Lung (tissue), 12 donors: ENCODE results near the gene TMEM174. TPM values are rescaled to one million over a fixed set of nuclear protein-coding genes. Genes with fewer than 3 reads are reported as not detected.

Experiments
- ATAC-seq: fragments of 200-7000 bp; cut with Tn5 transposase; one replicate; pipeline ENCODE4 v1.9.1; 2020; ENCODE audit warnings: moderate number of reproducible peaks; ENCODE audit not compliant: insufficient read depth, low FRiP score
- DNase-seq, 3 donors: peaks; one replicate each; pipeline ENCODE4 v3.0.0-alpha.2; 2013 to 2017
- H3K27ac ChIP-seq, 2 donors: one replicate each; pipeline ENCODE4 v1.5.1; 2013; ENCODE audit warnings: mild to moderate bottlenecking in 2 of 2, moderate library complexity in 2 of 2, control low read depth in 1 of 2, inconsistent platforms in 1 of 2, low read depth in 1 of 2, low read length in 1 of 2
- H3K27me3 ChIP-seq, 3 donors: one replicate each; pipeline ENCODE4 v1.5.1; 2013; ENCODE audit warnings: low read length in 2 of 3; ENCODE audit not compliant: control insufficient read depth in 3 of 3, insufficient read depth in 3 of 3
- H3K36me3 ChIP-seq, 4 donors: one replicate each; pipeline ENCODE4 v1.5.1; 2013; ENCODE audit warnings: low read length in 4 of 4, mild to moderate bottlenecking in 1 of 4, moderate library complexity in 1 of 4; ENCODE audit not compliant: control insufficient read depth in 4 of 4, insufficient read depth in 4 of 4
- H3K4me1 ChIP-seq, 5 donors: one replicate each; pipeline ENCODE4 v1.5.1; 2013; ENCODE audit warnings: low read length in 5 of 5, mild to moderate bottlenecking in 2 of 5, moderate library complexity in 1 of 5; ENCODE audit not compliant: control insufficient read depth in 5 of 5, insufficient read depth in 5 of 5
- H3K4me3 ChIP-seq: one replicate; pipeline ENCODE4 v1.5.1; 2013; ENCODE audit warnings: mild to moderate bottlenecking, control low read depth, moderate library complexity
- H3K9ac ChIP-seq, 2 donors: one replicate each; pipeline ENCODE4 v1.5.1; 2013; ENCODE audit warnings: low read length in 2 of 2, control low read depth in 1 of 2; ENCODE audit not compliant: insufficient read depth in 1 of 2
- H3K9me3 ChIP-seq, 4 donors: one replicate each; pipeline ENCODE4 v1.5.1; 2013; ENCODE audit warnings: low read length in 3 of 4, mild to moderate bottlenecking in 1 of 4, moderate library complexity in 1 of 4; ENCODE audit not compliant: control insufficient read depth in 4 of 4, insufficient read depth in 3 of 4
- WGBS, 2 donors: extraction: QIAGEN DNeasy Blood & Tissue Kit; methylation state at CpG; one replicate each; pipeline ENCODE4 v1.1.7; 2013; 5-methylcytosine and 5-hydroxymethylcytosine counted together
- polyA plus RNA-seq, 2 donors: library from polyadenylated mRNA; stranded (reverse); fragments of 200-250 nt; gene quantifications; one replicate each; pipeline ENCODE4 v1.2.1, GENCODE V29; 2013
- total RNA-seq, 2 donors: library from RNA; depleted of rRNA in 1 of 2; stranded (reverse); fragments of >200 nt in 1 of 2; gene quantifications; one replicate each; pipeline ENCODE4 v1.2.1, GENCODE V29; 2014 to 2021
- TF ChIP-seq, protein P1 (sequence below): IDR thresholded peaks from 2 replicates; pipeline ENCODE4 v1.5.1; 2012; ENCODE audit warnings: mild to moderate bottlenecking; ENCODE audit errors: control extremely low read depth, extremely low read depth
- donor health status: control.
- donor health status: control.
- donor health status: Bipolar disorder and iron deficiency.
- donor health status: healthy.
- donor health status: DM: yes; HTN: yes; CAD: no.

Gene TMEM174
- total and polyA plus RNA-seq, 4 donors: not detected

DNA sequence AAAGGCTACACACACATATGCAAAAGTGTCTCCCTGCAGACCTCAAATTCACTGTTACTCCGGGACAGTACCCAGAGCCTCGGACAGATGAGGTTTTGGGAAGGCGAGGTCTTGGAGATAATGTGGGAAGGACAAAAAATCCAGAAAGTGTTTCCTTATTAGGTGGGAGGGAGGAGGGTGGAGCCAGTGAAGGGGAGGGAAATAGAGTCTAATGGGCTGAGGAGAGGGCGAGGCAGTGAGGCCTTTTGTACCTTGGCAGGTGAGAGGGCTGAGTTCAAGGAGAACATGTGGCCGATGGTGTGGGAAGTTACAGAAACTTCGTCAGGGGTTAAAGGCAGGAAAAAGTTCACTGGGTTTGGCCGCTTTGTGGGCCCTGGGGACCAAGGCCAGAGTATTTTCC lies 22.1 kb upstream of the TMEM174 start:
- Histone ChIP-seq H3K36me3 (no peaks in the 10 kb centered on the region), H3K27ac (no peak overlapping the region), H3K27me3 (no peaks in the 10 kb centered on the region), H3K4me3 (no peak overlapping the region), H3K9me3 (no peaks in the 10 kb centered on the region), H3K9ac (no peak overlapping the region), H3K4me1 (no peaks in the 10 kb centered on the region)
- TF ChIP-seq, protein P1, sequence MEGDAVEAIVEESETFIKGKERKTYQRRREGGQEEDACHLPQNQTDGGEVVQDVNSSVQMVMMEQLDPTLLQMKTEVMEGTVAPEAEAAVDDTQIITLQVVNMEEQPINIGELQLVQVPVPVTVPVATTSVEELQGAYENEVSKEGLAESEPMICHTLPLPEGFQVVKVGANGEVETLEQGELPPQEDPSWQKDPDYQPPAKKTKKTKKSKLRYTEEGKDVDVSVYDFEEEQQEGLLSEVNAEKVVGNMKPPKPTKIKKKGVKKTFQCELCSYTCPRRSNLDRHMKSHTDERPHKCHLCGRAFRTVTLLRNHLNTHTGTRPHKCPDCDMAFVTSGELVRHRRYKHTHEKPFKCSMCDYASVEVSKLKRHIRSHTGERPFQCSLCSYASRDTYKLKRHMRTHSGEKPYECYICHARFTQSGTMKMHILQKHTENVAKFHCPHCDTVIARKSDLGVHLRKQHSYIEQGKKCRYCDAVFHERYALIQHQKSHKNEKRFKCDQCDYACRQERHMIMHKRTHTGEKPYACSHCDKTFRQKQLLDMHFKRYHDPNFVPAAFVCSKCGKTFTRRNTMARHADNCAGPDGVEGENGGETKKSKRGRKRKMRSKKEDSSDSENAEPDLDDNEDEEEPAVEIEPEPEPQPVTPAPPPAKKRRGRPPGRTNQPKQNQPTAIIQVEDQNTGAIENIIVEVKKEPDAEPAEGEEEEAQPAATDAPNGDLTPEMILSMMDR: no peak
- ATAC-seq: no peak
- no peak for DNase-seq
- 84 to 87% methylated on average over 7 of the region's 7 CpGs for WGBS, 2 donors

DNA sequence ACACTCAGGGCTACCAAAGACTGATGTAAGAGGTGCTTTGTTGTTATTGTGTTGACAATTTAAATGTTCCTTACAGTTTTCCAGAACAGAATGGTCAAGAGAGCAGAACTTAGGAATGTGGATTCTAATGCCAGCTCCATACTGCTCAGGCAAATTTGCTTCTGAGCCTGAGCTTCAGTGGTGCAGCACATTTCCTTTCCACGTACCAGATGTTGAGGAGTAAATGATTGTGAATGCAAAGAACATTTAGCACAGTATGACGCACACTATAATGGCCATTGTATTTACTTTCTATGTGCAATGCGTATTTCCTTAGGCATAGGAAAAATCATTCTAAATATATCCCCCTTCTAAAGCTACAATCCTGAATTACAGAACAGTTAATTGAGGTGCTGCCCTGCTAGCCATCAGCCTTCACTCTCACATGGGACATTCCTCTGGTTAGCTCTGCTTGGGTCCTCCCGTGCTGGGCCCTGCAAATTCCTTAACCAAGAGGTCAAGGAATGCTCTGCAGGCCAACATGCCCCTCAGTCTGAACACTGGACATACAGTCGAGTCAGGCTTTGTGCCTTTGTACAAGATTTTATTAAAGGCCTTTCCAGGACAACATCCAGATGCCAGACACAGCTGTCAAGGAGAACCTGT lies 21.1 kb upstream of the TMEM174 start:
- no peaks in the 10 kb centered on the region for H3K4me1 ChIP-seq
- H3K36me3 ChIP-seq: no peaks in the 10 kb centered on the region
- WGBS, 2 donors: 70 to 81% methylated on average over 5 of the region's 5 CpGs
- H3K4me3 ChIP-seq: no peak overlapping the region
- H3K9me3 ChIP-seq: no peaks in the 10 kb centered on the region
- DNase-seq (no peak), ATAC-seq (no peak)
- no peaks in the 10 kb centered on the region for H3K27me3 ChIP-seq
- TF ChIP-seq, protein P1: no peak
- H3K9ac ChIP-seq: no peak overlapping the region
- H3K27ac ChIP-seq: no peak overlapping the region

DNA sequence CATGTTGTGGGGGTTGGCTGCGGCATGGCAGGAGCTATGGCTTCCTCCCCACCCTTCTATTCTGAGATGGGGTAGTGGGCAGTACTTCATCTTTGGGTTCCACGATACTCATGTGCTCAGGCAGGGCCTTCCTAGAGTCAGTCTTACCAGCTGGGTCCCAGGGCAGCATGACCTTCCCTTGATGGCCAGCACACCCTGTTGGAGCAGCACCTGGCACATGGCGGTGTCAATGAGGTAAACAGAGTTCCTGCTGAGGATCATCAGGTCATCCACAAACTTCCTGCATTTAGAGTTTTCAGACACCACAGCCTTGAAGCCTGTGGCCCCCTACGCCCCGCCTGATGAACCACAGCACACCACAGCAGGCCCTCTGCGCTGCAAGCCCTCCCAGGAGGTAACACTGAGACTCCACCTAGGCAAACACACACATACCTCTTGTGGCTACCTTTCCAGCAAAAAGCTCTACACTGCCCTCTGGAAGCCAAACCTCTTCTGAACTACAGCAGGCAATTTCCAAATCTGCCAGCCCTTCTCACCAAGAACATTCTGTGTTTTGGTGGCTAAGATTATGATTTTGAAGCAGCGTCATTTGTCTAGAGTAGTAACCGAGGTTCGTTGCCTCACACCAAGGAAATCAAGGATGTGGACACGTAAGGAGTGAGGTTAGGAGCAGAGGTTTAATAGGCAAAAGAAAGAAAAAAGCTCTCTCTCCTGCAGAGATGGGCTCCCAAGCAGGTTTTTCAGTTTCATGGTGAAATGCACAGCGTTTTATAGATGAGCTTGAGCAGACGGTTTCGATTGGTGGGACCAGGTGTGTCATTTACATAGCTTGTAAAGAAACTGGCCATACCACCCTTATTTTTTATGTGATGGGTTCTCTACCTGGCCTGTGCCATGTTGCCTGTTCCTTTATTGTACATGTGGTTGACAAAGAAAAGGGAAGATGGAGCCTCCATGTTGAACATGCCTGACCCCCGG lies 20.3 kb upstream of the TMEM174 start:
- Histone ChIP-seq H3K4me1 (no peaks in the 10 kb centered on the region), H3K4me3 (no peak overlapping the region), H3K9me3 (no peaks in the 10 kb centered on the region), H3K9ac (no peak overlapping the region), H3K36me3 (no peaks in the 10 kb centered on the region), H3K27me3 (no peaks in the 10 kb centered on the region), H3K27ac (no peak overlapping the region)
- WGBS, 2 donors: 80 to 89% methylated on average over 14 of the region's 14 CpGs
- no peak for ATAC-seq
- no peak for DNase-seq
- TF ChIP-seq, protein P1: no peak
